ENCODE results near the gene AREG.

The AREG gene

DNA sequence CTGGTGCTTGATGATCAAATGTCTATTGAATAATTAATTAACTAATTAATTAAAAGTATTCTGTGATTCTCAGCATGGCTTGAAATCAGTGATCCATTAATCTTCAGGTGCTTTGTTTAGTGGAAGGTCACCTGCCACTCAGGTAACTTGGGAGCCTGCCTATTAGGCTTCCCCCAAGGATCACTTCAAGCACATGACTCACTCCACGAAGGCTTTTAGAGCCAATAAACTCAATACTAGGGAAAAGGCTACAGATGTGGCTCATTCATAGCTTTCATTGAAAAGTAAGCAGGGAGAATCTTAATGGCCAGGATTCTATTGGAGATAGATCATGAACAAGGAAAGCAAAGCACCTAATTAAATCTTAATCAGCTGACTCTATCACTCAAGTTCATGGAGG, 21.3 kb downstream of the AREG start:
- no peak for DNase-seq

- no peak for DNase-seq
Observed at GRCh38 chr4:74471264-74471663, 26.3 kb downstream of the AREG start.

- DNase-seq: no peak
Observed at GRCh38 chr4:74473155-74473811, 28.3 kb downstream of the AREG start.

- DNase-seq: no peak
Observed at GRCh38 chr4:74474345-74475090, 29.6 kb downstream of the AREG start.

DNA sequence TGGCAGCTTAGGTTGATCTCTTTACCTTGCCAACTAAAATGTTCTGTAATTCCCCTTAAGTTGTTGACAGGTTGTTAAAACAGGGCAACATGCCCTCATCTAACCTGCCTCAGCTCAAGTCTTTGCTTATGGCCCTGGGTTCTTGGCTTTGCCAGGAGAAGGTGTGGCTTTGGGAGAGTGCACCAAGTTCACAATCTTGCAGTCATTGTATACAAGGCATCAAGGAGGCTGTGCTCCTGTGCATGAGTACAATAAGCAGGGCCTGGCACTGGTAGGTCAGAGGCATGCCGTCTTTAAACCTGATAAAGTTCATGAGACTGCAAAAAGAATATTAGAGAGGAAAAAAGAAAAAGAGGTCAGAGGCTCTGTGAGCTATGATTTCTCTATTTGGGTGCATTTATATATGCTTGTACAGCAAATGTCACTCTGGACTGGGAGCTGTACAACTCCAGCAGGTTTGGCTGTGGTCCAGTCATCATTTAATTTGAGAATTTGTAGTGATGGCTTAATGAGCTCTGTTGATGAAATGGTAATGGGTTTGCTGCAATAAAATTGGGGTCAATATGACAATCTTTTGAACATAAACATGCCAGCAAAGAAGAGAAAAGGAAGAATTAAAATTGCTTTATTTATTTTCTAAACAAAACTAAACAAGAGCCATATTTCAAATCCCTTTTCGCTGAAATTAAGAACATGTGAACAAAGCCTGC, 30.3 kb downstream of the AREG start:
- DNase-seq: no peak

GRCh38 chr4:74475946-74476345, 31.0 kb downstream of the AREG start:
- no peak for DNase-seq

DNA sequence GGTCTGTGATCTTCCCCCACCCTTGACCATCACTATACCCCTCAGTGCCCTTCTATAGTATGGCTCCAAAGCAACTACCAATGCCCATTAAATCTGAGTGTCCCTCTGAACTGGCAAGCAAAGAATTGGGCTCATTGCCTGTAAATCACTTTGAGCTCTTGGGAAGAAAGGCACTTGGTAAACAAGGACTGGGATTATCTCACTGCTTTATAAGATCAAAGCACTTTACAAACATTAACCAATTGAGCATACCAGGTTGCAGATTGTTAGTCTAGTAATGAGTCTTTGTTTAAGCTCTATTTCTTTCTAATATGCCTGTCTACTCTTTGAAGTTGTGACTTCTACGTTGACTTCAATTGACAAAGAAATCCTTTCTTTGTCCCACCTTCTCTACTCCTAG, 34.1 kb downstream of the AREG start:
- no peak for DNase-seq

DNA sequence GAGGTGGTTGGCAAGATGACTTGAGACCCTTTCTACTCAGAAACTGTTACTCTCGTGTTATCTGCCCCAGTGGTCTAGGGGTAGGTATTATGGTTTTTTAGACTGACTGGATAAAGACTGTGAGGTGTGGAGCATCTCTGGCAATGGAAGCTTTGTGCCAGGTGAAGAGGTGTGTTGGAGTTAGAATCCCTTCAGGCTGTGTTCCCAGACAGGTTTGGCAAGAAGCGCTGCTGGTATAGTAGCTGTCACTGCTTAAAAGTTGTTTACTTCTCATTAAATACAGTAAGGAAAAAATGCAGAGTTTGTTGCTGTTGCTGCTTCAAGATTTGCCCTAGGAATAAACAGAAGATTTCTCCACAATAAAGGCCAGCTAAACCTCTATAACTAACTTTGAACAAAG, 35.3 kb downstream of the AREG start:
- DNase-seq: no peak

- DNase-seq: no peak
Observed at GRCh38 chr4:74481891-74482609, 37.1 kb downstream of the AREG start.

GRCh38 chr4:74483226-74483911, 38.4 kb downstream of the AREG start:
- DNase-seq: no peak

DNA sequence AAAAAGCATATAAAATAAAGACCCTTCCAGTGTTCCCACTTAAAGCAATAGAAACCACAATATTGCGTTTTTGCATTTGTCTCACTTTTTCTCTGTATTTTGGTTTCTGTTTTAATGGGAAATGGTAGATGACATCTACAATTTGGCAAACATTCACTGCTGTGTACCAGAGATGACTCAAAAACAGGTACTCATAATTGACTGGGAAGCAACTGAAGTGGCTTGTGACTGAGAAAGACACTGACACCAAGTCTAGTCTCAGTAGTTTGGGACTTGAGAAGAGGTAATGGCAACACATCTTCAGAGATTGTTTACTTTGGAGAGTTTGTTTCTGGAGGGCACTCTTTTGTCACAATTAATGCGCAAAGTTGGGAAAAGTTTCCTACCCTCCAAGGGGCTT, 42.0 kb downstream of the AREG start:
- DNase-seq: no peak

- no peak for DNase-seq
Observed at GRCh38 chr4:74487771-74488170, 42.8 kb downstream of the AREG start.

GRCh38 chr4:74490736-74491135, 45.8 kb downstream of the AREG start:
- DNase-seq: no peak

GRCh38 chr4:74499986-74500781, 55.2 kb downstream of the AREG start:
- no peak for DNase-seq

DNA sequence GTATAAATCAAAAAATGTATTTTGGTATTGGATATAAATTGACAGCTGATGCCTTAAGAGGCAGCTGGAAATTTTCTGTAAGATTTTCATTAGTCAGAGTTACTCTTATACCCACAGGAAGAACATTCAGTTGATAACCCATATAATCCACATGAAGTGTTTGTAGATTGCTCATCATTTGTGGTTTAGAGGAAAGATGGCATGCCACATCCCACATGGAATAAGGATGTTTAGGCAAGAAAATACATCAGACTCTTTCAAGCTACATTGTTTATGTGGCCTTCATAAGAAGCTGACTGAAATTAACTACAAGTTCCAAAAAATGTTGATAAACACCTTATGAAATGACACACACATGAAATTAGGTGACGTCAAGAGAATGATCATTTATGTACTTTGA, 56.6 kb downstream of the AREG start:
- DNase-seq: no peak

GRCh38 chr4:74503580-74503979, 58.6 kb downstream of the AREG start:
- no peak for DNase-seq

- no peak for DNase-seq
Observed at GRCh38 chr4:74504212-74504611, 59.3 kb downstream of the AREG start.

Data from NCI-H1417 treated with DMSO at 0.1 percent for 48 hours (cell line).